Activated naive CD4-positive, alpha-beta T cell treated with Interleukin-2 at 50 U/mL for 16 hours (primary cell): ENCODE data around the gene HOXA9.

ENCODE experiments used
- DNase-seq: peaks from one replicate; pipeline ENCODE4 v3.0.0-alpha.2; 2020

The HOXA9 gene

GRCh38 chr7:27187475-27188385, 22.4 kb upstream of the HOXA9 start:
- DNase-seq: no peak

GRCh38 chr7:27186668-27187474, 21.5 kb upstream of the HOXA9 start:
- DNase-seq: no peak

GRCh38 chr7:27185854-27186667, 20.7 kb upstream of the HOXA9 start:
- peak; percentile 2 for DNase-seq

GRCh38 chr7:27185013-27185853, 19.9 kb upstream of the HOXA9 start, which contains the start of gene HOXA11:
HOXA11 (minus strand) TSS chr7:27185232; CDS start chr7:27185144, 88 bp downstream.
- peak; percentile 4 for DNase-seq

- DNase-seq: no peak
Observed at GRCh38 chr7:27184337-27185012, 19.1 kb upstream of the HOXA9 start.

- no peak for DNase-seq
Observed at GRCh38 chr7:27183682-27184336, 18.5 kb upstream of the HOXA9 start.

GRCh38 chr7:27182861-27183681, 17.7 kb upstream of the HOXA9 start:
- DNase-seq: peak; percentile 1

- DNase-seq: no peak
Observed at GRCh38 chr7:27182285-27182841, 17.0 kb upstream of the HOXA9 start.

GRCh38 chr7:27181795-27182275, 16.5 kb upstream of the HOXA9 start:
- DNase-seq: peak; percentile 1

- DNase-seq: peak; percentile 1
Observed at GRCh38 chr7:27180431-27181420, 15.4 kb upstream of the HOXA9 start.

GRCh38 chr7:27179503-27180430, 14.4 kb upstream of the HOXA9 start:
- DNase-seq: peak; percentile 58

- DNase-seq: no peak
Observed at GRCh38 chr7:27179030-27179429, 13.7 kb upstream of the HOXA9 start.

GRCh38 chr7:27178366-27178765, 13.0 kb upstream of the HOXA9 start:
- DNase-seq: no peak

- DNase-seq: no peak
Observed at GRCh38 chr7:27177795-27178320, 12.5 kb upstream of the HOXA9 start.

GRCh38 chr7:27176962-27177794, 11.8 kb upstream of the HOXA9 start:
- DNase-seq: no peak

- no peak for DNase-seq
Observed at GRCh38 chr7:27176524-27176845, 11.1 kb upstream of the HOXA9 start.
